GM18861 (cell line): ENCODE results near the gene HUNK.

ENCODE experiments used
- ATAC-seq: cut with Tn5 transposase; IDR thresholded peaks from one replicate; pipeline ENCODE4 v1.9.1; 2021; ENCODE audit not compliant: unreplicated experiment

HUNK gene

GRCh38 chr21:32044205-32045180, 171.7 kb downstream of the HUNK start:
- ATAC-seq, result no peak

- ATAC-seq, result no peak
These were observed 173.4 kb downstream of the HUNK start for GRCh38 chr21:32046191-32046590.

DNA sequence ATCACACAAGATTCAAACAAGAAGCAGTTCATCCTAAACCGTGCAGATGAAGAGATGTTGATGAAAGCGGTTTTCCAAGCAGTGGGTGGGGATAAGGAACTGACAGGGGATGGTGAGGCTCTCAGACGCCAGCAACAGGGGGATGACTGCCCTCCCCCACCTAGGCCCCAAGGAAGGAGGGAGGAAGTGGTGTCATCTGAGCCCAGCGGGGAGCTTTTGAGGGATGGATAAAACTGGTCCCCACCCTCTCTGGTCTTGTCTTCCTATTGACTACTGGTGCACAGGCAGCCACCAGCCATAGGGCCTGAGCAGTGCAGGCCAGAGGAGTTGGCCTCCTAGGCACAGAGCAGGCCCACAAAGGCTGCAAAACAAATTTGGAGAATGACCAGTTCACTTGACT, 175.5 kb downstream of the HUNK start:
- ATAC-seq, result no peak
